Measurements from ENCODE around the gene ARHGEF28. TPM values are rescaled to one million over a fixed set of nuclear protein-coding genes. Genes with fewer than 3 reads are reported as not detected.

The ARHGEF28 gene
- total and polyA plus RNA-seq, 10 of the 15 experiments (the other 5 are each of a cell fraction or from before 2014, with no cell fraction given), result 0.10 to 0.72 (median 0.22) TPM; not detected in 2

DNA sequence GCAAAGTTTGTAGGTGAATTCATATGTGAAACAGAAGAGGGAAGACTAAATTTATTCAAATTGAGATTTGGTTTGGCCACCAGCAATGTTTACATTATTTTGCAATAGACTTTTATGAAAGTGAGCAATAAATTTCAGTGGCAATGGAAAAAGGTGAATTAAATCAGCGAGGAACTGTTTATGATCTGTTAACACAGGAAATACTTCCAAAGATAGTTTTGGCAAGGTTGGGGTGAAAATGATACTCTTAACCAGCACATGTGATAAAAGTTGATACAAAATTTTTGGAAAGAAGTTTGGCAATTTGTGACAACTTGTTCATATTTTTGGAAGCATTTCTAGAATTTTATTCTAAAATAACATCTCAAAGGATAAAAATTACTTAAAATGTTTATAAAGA is 119.8 kb downstream of the ARHGEF28 start:
- H3K27ac ChIP-seq (ENCODE audit: control insufficient read depth, insufficient read depth), result no peak overlapping the region
- H3K9ac ChIP-seq (ENCODE audit: control insufficient read depth, insufficient read depth, low read length), result no peak overlapping the region
- no peaks in the 10 kb centered on the region for H3K79me2 ChIP-seq (ENCODE audit: control insufficient read depth, insufficient read depth, low read length)
- peaks cover 0 to 4% of the 10 kb centered on the region in 2 experiments; a peak in 2 of 4 replicates for H3K27me3 ChIP-seq (replicated peaks in 1 of 2; ENCODE audit: control insufficient read depth in 2 of 2, insufficient read depth in 2 of 2, low read length in 1 of 2)
- no TSS peak for BruUV-seq (replicated peaks)
- WGBS (ENCODE audit: insufficient coverage, insufficient replicate concordance, low lambda C conversion rate, missing lambda C conversion rate), result 6% methylated on average over 1 of the region's 1 CpG
- H3K4me1 ChIP-seq (ENCODE audit: control insufficient read depth, insufficient read depth, low read length), result no peaks in the 10 kb centered on the region
- DNase-seq (ENCODE audit: low read depth, low spot score) (no peak), ATAC-seq (no peak), FAIRE-seq (no peak)
- RAD21 ChIA-PET (ENCODE audit: unreplicated experiment), result interaction anchor here (1.4 kb wide), 1 partner anchor 52 kb away, joined by 3 read pairs; no protein-coding TSS in a partner anchor
- no peaks in the 10 kb centered on the region for H3K36me3 ChIP-seq (ENCODE audit: control insufficient read depth in 2 of 2, insufficient read depth in 2 of 2, low read length in 1 of 2)
- no peak overlapping the region for H3K4me3 ChIP-seq
- POLR2A ChIA-PET, result no interaction called here
- TF ChIP-seq NFYB (IDR thresholded peaks at IDR 0.05; ENCODE audit: insufficient read depth, low read depth, low read length) (no peak), ATF7 (IDR thresholded peaks at IDR 0.05; ENCODE audit: low read depth) (no peak), WRNIP1 (IDR thresholded peaks at IDR 0.05; ENCODE audit: borderline replicate concordance, low read depth, low read length) (no peak), ZNF384 (IDR thresholded peaks at IDR 0.05; ENCODE audit: borderline replicate concordance, low read depth, low read length) (no peak), POU2F2 (IDR thresholded peaks at IDR 0.05; ENCODE audit: borderline replicate concordance, low read depth, low read length) (no peak)
- TF ChIP-seq, protein P1, sequence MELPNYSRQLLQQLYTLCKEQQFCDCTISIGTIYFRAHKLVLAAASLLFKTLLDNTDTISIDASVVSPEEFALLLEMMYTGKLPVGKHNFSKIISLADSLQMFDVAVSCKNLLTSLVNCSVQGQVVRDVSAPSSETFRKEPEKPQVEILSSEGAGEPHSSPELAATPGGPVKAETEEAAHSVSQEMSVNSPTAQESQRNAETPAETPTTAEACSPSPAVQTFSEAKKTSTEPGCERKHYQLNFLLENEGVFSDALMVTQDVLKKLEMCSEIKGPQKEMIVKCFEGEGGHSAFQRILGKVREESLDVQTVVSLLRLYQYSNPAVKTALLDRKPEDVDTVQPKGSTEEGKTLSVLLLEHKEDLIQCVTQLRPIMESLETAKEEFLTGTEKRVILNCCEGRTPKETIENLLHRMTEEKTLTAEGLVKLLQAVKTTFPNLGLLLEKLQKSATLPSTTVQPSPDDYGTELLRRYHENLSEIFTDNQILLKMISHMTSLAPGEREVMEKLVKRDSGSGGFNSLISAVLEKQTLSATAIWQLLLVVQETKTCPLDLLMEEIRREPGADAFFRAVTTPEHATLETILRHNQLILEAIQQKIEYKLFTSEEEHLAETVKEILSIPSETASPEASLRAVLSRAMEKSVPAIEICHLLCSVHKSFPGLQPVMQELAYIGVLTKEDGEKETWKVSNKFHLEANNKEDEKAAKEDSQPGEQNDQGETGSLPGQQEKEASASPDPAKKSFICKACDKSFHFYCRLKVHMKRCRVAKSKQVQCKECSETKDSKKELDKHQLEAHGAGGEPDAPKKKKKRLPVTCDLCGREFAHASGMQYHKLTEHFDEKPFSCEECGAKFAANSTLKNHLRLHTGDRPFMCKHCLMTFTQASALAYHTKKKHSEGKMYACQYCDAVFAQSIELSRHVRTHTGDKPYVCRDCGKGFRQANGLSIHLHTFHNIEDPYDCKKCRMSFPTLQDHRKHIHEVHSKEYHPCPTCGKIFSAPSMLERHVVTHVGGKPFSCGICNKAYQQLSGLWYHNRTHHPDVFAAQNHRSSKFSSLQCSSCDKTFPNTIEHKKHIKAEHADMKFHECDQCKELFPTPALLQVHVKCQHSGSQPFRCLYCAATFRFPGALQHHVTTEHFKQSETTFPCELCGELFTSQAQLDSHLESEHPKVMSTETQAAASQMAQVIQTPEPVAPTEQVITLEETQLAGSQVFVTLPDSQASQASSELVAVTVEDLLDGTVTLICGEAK (IDR thresholded peaks at IDR 0.05; ENCODE audit: borderline replicate concordance), result no peak
- TF ChIP-seq, protein P2, sequence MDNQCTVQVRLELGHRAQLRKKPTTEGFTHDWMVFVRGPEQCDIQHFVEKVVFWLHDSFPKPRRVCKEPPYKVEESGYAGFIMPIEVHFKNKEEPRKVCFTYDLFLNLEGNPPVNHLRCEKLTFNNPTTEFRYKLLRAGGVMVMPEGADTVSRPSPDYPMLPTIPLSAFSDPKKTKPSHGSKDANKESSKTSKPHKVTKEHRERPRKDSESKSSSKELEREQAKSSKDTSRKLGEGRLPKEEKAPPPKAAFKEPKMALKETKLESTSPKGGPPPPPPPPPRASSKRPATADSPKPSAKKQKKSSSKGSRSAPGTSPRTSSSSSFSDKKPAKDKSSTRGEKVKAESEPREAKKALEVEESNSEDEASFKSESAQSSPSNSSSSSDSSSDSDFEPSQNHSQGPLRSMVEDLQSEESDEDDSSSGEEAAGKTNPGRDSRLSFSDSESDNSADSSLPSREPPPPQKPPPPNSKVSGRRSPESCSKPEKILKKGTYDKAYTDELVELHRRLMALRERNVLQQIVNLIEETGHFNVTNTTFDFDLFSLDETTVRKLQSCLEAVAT (IDR thresholded peaks at IDR 0.05), result no peak
- H3K9me3 ChIP-seq (replicated peaks; ENCODE audit: control insufficient read depth, insufficient read depth, low read length), result no peaks in the 10 kb centered on the region
- SMC1A ChIA-PET (ENCODE audit: uncharacterized antibody, unreplicated experiment), result interaction anchor here (1.5 to 2.1 kb wide), 3 partner anchors 14 to 29 kb away, joined by 4 to 6 read pairs (median 5); no protein-coding TSS in a partner anchor
- CTCF ChIA-PET, result interaction anchor here (1.3 to 1.4 kb wide), 2 partner anchors 26 to 150 kb away, joined by 3 read pairs; no protein-coding TSS in a partner anchor
- in situ Hi-C loops (cut with MboI) (no loop called here), intact Hi-C loops (cut with micrococcal nuclease; ENCODE audit: unreplicated experiment) (no loop called here)
- no peak overlapping the region for H3K4me2 ChIP-seq (ENCODE audit: control insufficient read depth, insufficient read depth)
- H2AFZ ChIP-seq (ENCODE audit: control insufficient read depth, low read depth, low read length), result no peak overlapping the region
- H4K20me1 ChIP-seq (ENCODE audit: control insufficient read depth, insufficient read depth), result no peaks in the 10 kb centered on the region

All from GM12878 (cell line).